Peyer's patch (tissue), 4 donors: ENCODE results near the gene DDX11. TPM values are rescaled to one million over a fixed set of nuclear protein-coding genes. Genes with fewer than 3 reads are reported as not detected.

ENCODE experiments used
- small RNA-seq, 2 donors: library from RNA; depleted of rRNA; stranded (forward); fragments of <200 nt; gene quantifications; one replicate each; pipeline ENCODE3, GENCODE V24; 2016
- total RNA-seq, 4 donors: library from RNA; depleted of rRNA; stranded (reverse); fragments of >200 nt; gene quantifications; one replicate each; pipeline ENCODE4 v1.1.0, GENCODE V29; 2016

DDX11 gene
- total RNA-seq, 4 donors from 2014 or later, result 53.1 to 189 (median 100) TPM

Small RNAs within 50 kb of the gene (small RNA-seq; reads per million reads assigned to genes)
- gene RF00072, result 0 reads per million in 2 donors

Other genes starting within 250 kb of the DDX11 start
- gene TSPAN11, start 147.1 kb upstream of the DDX11 start, total RNA-seq, result 10 to 100 TPM in 1 of 4 donors, 1 to 10 TPM in 2, under 1 TPM in 1; 0.18 to 12.4 (median 1.5) TPM